ENCODE results near the gene SYNRG. TPM values are rescaled to one million over a fixed set of nuclear protein-coding genes. Genes with fewer than 3 reads are reported as not detected.

SYNRG gene
- total RNA-seq, 1 experiment from 2014 or later = 46.6 TPM

DNA sequence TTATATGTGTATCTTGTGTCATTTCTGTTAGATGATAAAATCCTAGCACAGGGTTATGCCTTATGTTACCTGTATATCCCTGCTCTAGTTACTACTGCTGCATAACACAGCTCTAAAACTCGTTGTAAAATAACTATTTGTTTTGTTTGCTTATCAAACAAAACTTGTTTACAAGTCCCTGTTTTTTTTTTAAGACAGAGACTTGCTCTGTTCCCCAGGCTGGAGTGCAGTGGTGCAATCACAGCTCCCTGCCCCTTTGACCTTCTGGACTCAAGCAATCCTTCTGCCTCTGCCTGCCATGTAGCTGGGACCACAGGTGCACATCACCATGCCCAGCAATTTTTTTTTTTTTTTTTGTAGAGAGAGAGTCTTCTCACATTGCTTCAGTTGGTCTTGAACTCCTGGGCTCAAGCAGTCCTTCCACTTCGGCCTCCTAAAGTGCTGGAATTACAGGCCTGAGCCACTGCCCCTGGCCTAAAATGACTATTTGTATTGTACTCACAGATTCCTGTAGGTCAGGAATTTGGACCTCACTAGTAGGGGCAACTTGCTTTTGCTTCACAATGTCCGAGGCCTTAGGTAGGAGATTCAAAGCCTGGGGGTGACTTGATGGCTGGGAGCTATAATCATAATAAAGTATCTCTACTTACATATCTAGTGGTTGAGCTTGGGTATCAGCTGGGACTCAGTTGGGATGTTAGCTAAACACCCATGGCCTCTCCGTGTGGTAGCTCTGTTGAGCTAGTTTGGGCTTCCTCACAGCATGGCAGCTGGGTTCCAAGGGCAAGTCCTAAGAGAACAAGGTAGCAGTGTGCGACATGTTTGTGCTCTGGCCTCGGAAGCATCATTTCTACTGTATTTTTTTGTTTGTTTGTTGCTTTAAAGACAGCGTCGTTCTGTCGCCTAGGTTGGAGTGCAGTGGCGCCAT is 106.9 kb downstream of the SYNRG start:
- Histone ChIP-seq H3K4me1 (ENCODE audit: low read length) (peaks cover 10% of the 10 kb centered on the region), H4K20me1 (ENCODE audit: insufficient read depth, low read depth, low read length) (no peaks in the 10 kb centered on the region), H3K79me2 (ENCODE audit: low read length) (no peaks in the 10 kb centered on the region), H2AFZ (ENCODE audit: low read length) (no peak overlapping the region), H3K27ac (ENCODE audit: low read length) (no peak overlapping the region), H3K4me3 (ENCODE audit: low read length) (no peak overlapping the region), H3K9me2 (replicated peaks; ENCODE audit: insufficient read depth, low read length) (no peaks in the 10 kb centered on the region), H3K27me3 (ENCODE audit: low read length) (no peaks in the 10 kb centered on the region), H3K4me2 (ENCODE audit: low read depth, low read length, poor library complexity, severe bottlenecking) (no peak overlapping the region), H3K9me3 (ENCODE audit: low read length) (no peaks in the 10 kb centered on the region), H3K9ac (ENCODE audit: low read length) (no peak overlapping the region), H3K36me3 (ENCODE audit: insufficient read depth, low read length) (no peaks in the 10 kb centered on the region)
- no peak for DNase-seq

DNA sequence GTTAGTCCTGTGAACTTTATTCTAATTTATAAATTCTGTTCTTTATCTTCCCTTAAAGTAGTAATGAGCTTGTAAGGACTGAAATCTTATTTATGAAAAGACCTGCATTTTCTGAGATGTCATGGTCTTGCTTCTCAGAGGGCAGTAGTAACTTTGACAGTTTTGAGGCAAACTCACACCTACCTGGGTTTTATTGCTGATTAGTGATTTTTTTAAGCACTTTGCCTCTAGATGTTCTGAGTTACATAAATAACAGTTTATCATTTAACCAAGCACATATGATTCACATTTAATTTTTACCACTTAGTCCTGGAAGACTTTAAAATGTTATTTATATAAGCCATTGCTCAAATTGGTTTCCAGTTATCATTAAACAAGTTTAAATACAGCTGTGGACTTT is 108.8 kb downstream of the SYNRG start:
- Histone ChIP-seq H3K79me2 (ENCODE audit: low read length) (no peaks in the 10 kb centered on the region), H3K36me3 (ENCODE audit: insufficient read depth, low read length) (no peaks in the 10 kb centered on the region), H3K27me3 (ENCODE audit: low read length) (no peaks in the 10 kb centered on the region), H2AFZ (ENCODE audit: low read length) (no peak overlapping the region), H3K9me2 (replicated peaks; ENCODE audit: insufficient read depth, low read length) (no peaks in the 10 kb centered on the region), H4K20me1 (ENCODE audit: insufficient read depth, low read depth, low read length) (0 out of 2 replicates have a peak, but pooled peaks cover under 1% of the 10 kb centered on the region), H3K4me2 (ENCODE audit: low read depth, low read length, poor library complexity, severe bottlenecking) (no peak overlapping the region), H3K9me3 (ENCODE audit: low read length) (no peaks in the 10 kb centered on the region), H3K9ac (ENCODE audit: low read length) (no peak overlapping the region), H3K4me1 (ENCODE audit: low read length) (no peaks in the 10 kb centered on the region), H3K4me3 (ENCODE audit: low read length) (no peak overlapping the region), H3K27ac (ENCODE audit: low read length) (no peak overlapping the region)
- no peak for DNase-seq

GRCh38 chr17:37494971-37495370 is 114.2 kb downstream of the SYNRG start:
- H3K4me2 ChIP-seq (ENCODE audit: low read depth, low read length, poor library complexity, severe bottlenecking) = no peak overlapping the region
- H3K9ac ChIP-seq (ENCODE audit: low read length) = no peak overlapping the region
- H3K9me2 ChIP-seq (replicated peaks; ENCODE audit: insufficient read depth, low read length) = no peaks in the 10 kb centered on the region
- H3K36me3 ChIP-seq (ENCODE audit: insufficient read depth, low read length) = no peaks in the 10 kb centered on the region
- peaks cover 20% of the 10 kb centered on the region for H3K4me1 ChIP-seq (ENCODE audit: low read length)
- no peak overlapping the region for H2AFZ ChIP-seq (ENCODE audit: low read length)
- H3K27ac ChIP-seq (ENCODE audit: low read length) = no peak overlapping the region
- no peak overlapping the region for H3K4me3 ChIP-seq (ENCODE audit: low read length)
- H3K79me2 ChIP-seq (ENCODE audit: low read length) = no peaks in the 10 kb centered on the region; the same call in 1 of the 2 replicates
- H4K20me1 ChIP-seq (ENCODE audit: insufficient read depth, low read depth, low read length) = peaks cover 26% of the 10 kb centered on the region
- no peak for DNase-seq
- no peaks in the 10 kb centered on the region for H3K9me3 ChIP-seq (ENCODE audit: low read length)
- H3K27me3 ChIP-seq (ENCODE audit: low read length) = no peaks in the 10 kb centered on the region

DNA sequence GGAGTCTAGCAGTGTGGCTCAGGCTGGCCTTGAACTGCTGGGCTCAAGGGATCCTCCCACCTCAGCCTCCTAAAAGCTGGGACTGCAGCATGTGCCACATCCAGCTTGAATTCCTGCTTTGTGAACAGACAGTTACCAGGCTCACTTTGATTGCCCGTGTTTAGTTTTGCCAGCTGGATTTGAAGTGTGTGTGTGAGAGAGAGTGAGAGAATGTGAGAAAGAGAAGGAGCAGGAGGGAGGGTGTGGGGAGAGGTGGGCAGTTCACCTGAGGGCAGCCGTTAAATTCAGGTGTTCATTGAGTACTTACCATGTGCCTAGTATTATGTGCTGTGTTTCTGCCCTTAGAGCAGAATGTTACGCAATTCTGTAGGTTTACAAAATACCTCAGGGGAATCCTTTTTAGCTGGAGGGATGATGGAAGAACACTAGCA is 114.8 kb downstream of the SYNRG start:
- H3K79me2 ChIP-seq (ENCODE audit: low read length) = no peaks in the 10 kb centered on the region; the same call in 1 of the 2 replicates
- no peak overlapping the region for H3K9ac ChIP-seq (ENCODE audit: low read length)
- no peak overlapping the region for H2AFZ ChIP-seq (ENCODE audit: low read length)
- H3K27ac ChIP-seq (ENCODE audit: low read length) = no peak overlapping the region
- no peaks in the 10 kb centered on the region for H3K36me3 ChIP-seq (ENCODE audit: insufficient read depth, low read length)
- H3K27me3 ChIP-seq (ENCODE audit: low read length) = no peaks in the 10 kb centered on the region
- H4K20me1 ChIP-seq (ENCODE audit: insufficient read depth, low read depth, low read length) = peaks cover 26% of the 10 kb centered on the region
- no peak overlapping the region for H3K4me2 ChIP-seq (ENCODE audit: low read depth, low read length, poor library complexity, severe bottlenecking)
- H3K4me1 ChIP-seq (ENCODE audit: low read length) = peaks cover 20% of the 10 kb centered on the region
- H3K4me3 ChIP-seq (ENCODE audit: low read length) = no peak overlapping the region
- no peak for DNase-seq
- H3K9me2 ChIP-seq (replicated peaks; ENCODE audit: insufficient read depth, low read length) = no peaks in the 10 kb centered on the region
- no peaks in the 10 kb centered on the region for H3K9me3 ChIP-seq (ENCODE audit: low read length)

DNA sequence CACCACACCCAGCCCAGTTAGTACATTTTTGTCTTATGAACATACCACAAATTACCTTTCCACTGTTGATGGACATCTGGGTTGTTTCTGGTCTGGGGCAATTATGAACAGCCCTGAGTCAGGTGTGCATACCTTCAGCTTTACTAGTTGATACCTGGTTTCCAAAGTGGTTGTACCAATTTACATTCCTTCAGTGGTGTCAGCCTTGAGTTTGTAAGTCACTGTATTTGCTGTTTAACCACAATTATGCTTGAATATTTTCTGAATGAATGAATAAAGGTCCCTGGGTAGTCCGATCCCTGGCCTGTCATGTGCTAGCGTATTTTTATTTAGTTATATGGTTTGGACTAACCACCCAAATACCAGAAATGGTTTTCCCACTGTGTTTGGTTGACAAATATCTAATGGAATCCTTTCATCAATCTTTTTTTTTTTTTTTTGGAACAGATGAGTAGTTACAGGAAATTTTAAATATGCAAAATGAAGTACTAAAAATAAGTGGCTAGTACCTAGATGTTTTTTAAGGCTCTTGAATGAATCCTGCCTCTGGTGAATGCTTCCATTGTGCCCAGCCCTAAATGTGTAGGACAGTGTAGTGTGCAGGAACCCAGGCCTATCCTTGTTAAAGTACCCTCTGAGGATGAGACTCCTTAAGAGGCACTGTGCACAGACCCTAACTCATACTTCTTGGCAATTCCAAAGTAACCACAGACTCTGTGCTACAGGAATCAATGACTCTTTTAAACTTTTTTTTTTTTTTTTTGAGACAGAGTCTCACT is 115.8 kb downstream of the SYNRG start:
- no peaks in the 10 kb centered on the region for H3K9me2 ChIP-seq (replicated peaks; ENCODE audit: insufficient read depth, low read length)
- peak overlapping the region; percentile 2 for H3K4me2 ChIP-seq (ENCODE audit: low read depth, low read length, poor library complexity, severe bottlenecking)
- no peak overlapping the region for H3K27ac ChIP-seq (ENCODE audit: low read length)
- H3K27me3 ChIP-seq (ENCODE audit: low read length) = no peaks in the 10 kb centered on the region
- H3K36me3 ChIP-seq (ENCODE audit: insufficient read depth, low read length) = no peaks in the 10 kb centered on the region
- H3K4me3 ChIP-seq (ENCODE audit: low read length) = no peak overlapping the region
- no peak overlapping the region for H2AFZ ChIP-seq (ENCODE audit: low read length)
- no peak for DNase-seq
- H3K4me1 ChIP-seq (ENCODE audit: low read length) = peaks cover 29% of the 10 kb centered on the region
- no peaks in the 10 kb centered on the region; the same call in 1 of the 2 replicates for H3K79me2 ChIP-seq (ENCODE audit: low read length)
- peaks cover 26% of the 10 kb centered on the region for H4K20me1 ChIP-seq (ENCODE audit: insufficient read depth, low read depth, low read length)
- H3K9ac ChIP-seq (ENCODE audit: low read length) = no peak overlapping the region
- H3K9me3 ChIP-seq (ENCODE audit: low read length) = no peaks in the 10 kb centered on the region

- Histone ChIP-seq H3K9ac (ENCODE audit: low read length) (no peak overlapping the region), H3K27me3 (ENCODE audit: low read length) (no peaks in the 10 kb centered on the region), H3K79me2 (ENCODE audit: low read length) (no peaks in the 10 kb centered on the region; the same call in 1 of the 2 replicates)
These were observed 117.1 kb downstream of the SYNRG start for GRCh38 chr17:37492167-37492566.

GRCh38 chr17:37490638-37491614 is 118.3 kb downstream of the SYNRG start:
- Histone ChIP-seq H2AFZ (ENCODE audit: low read length) (peak overlapping the region; percentile 60; the same call in 1 of the 2 replicates), H3K27ac (ENCODE audit: low read length) (no peak overlapping the region), H3K9ac (ENCODE audit: low read length) (peak overlapping the region; percentile 75), H3K79me2 (ENCODE audit: low read length) (no peaks in the 10 kb centered on the region; the same call in 1 of the 2 replicates), H3K9me3 (ENCODE audit: low read length) (no peaks in the 10 kb centered on the region), H4K20me1 (ENCODE audit: insufficient read depth, low read depth, low read length) (peaks cover 26% of the 10 kb centered on the region), H3K4me1 (ENCODE audit: low read length) (peaks cover 36% of the 10 kb centered on the region), H3K36me3 (ENCODE audit: insufficient read depth, low read length) (no peaks in the 10 kb centered on the region), H3K4me2 (ENCODE audit: low read depth, low read length, poor library complexity, severe bottlenecking) (peak overlapping the region; percentile 84), H3K4me3 (ENCODE audit: low read length) (peak overlapping the region; percentile 82), H3K27me3 (ENCODE audit: low read length) (no peaks in the 10 kb centered on the region), H3K9me2 (replicated peaks; ENCODE audit: insufficient read depth, low read length) (no peaks in the 10 kb centered on the region)
- no peak for DNase-seq

More at GRCh38 chr17:37492167-37492566, 117.1 kb downstream of the SYNRG start:
- Histone ChIP-seq H4K20me1 (ENCODE audit: insufficient read depth, low read depth, low read length) (peaks cover 26% of the 10 kb centered on the region), H3K36me3 (ENCODE audit: insufficient read depth, low read length) (no peaks in the 10 kb centered on the region), H3K4me1 (ENCODE audit: low read length) (peaks cover 36% of the 10 kb centered on the region), H3K9me2 (replicated peaks; ENCODE audit: insufficient read depth, low read length) (no peaks in the 10 kb centered on the region), H2AFZ (ENCODE audit: low read length) (no peak overlapping the region), H3K4me3 (ENCODE audit: low read length) (no peak overlapping the region), H3K27ac (ENCODE audit: low read length) (no peak overlapping the region), H3K9me3 (ENCODE audit: low read length) (no peaks in the 10 kb centered on the region), H3K4me2 (ENCODE audit: low read depth, low read length, poor library complexity, severe bottlenecking) (no peak overlapping the region)
- no peak for DNase-seq
